Pons (tissue), 1 donor: ENCODE results near the gene NAALADL1.

Experiments
- DNase-seq: peaks from one replicate; pipeline ENCODE4 v3.0.0-alpha.2; 2016; ENCODE audit warnings: low spot score

The NAALADL1 gene

GRCh38 chr11:65083134-65083833 is 24.9 kb upstream of the NAALADL1 start:
- no peak for DNase-seq

- no peak for DNase-seq
These were observed 20.5 kb upstream of the NAALADL1 start for GRCh38 chr11:65078786-65079342.

- no peak for DNase-seq
These were observed 19.8 kb upstream of the NAALADL1 start for GRCh38 chr11:65078151-65078550.

DNA sequence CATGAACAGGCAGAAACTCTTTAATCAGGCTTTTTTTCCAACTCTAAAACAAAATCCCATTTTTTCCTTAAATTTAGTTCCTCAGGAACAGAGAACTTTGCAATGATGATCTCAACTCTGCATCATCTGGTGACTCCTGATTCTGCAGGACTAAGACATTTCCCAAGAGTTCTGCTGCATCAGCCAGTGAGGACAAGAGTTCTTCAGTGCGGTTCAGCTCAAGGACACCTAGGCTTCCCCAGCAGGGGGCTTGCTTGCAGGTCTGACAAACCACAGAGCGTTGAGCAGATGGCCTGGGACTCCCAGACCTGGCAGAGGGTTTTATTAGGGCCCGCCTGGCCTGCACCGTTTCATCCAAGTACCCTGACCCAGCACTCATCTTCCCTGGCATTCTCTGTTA is 19.1 kb upstream of the NAALADL1 start:
- no peak for DNase-seq

DNA sequence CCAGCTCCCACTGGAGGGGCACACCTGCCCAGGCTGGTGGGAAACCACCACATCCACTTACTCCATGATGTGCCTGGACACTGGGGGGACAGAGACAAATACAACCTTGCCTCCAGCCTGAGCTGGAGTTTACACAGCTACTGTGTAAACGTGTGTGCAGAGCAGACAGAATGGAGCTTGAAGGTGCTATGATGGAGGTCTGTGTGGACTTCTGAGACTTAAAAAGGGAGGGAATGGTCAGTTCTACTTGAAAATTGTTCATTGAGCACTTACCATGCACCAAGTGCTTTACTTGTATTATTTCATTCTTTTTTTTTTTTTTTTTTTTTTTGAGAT is 14.2 kb upstream of the NAALADL1 start:
- DNase-seq, result no peak

- no peak for DNase-seq
These were observed 13.7 kb upstream of the NAALADL1 start for GRCh38 chr11:65071907-65072630.

DNA sequence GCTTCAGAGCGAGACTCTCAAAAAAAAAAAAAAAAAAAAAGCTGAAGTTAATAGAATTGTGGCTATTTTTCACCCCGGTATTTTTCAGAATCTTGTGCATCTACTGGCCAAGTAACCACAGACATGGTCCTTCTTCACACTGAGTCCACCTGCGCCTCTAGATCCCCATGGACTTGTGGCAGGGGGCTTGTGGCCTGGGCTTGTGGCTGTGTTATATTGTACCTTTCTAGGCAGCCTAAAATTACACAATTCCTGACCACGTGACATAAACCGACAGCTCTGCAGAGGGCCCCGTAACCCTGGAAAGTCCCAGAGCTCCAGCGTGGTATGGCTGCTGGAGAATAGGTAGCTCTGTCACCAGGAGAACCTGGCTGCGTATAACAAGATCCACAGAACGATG is 10.9 kb upstream of the NAALADL1 start:
- no peak for DNase-seq

- no peak for DNase-seq
These were observed 9.1 kb upstream of the NAALADL1 start for GRCh38 chr11:65067446-65067845.

GRCh38 chr11:65066805-65067291 is 8.5 kb upstream of the NAALADL1 start:
- DNase-seq, result no peak

- DNase-seq, result no peak
These were observed 8.0 kb upstream of the NAALADL1 start for GRCh38 chr11:65066315-65066714.

GRCh38 chr11:65065851-65066250 is 7.5 kb upstream of the NAALADL1 start:
- no peak for DNase-seq

DNA sequence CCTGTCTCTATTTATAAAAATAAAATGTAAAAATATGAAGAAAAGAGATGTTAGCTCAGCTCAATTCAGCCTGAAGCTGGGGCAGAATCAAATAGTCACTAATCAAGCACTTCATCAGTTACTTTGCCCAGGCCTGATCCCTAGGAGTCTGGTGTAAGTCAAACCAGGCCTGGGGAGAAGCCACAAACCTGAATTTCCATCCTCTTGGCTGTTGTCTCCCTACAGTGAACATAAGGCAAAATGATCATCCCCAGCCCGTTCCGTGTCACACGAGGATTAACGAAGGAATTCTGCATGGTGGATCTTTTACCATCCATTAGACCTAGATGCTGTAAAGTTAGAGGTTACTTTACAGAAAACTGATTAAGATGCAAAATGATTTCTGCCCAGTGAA is 6.5 kb upstream of the NAALADL1 start:
- DNase-seq, result no peak

GRCh38 chr11:65063532-65063931 is 5.2 kb upstream of the NAALADL1 start:
- DNase-seq, result no peak

DNA sequence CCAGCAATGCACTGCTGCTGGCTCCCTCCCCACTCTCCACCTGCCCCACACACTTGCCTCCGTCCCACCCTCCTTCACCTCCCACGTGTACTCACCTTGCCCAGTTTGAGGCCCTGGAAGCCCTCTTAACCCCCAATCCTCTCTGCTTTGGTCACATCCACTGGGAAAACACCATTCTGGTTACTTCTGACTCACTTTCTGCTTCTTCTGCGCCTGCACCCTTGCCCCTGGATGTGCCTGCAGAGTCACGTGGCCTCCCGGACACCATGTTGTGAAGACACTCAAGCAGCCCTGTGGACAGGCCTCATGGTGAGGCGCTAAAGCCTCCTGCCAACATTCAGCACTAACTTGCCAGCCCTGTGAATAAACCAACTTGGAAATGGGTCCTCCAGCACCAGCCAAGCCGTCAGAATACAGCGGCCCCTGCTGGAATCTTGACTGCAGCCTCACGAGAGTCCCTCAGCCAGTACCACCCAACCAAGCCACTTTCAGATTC is 2.6 kb upstream of the NAALADL1 start:
- DNase-seq, result no peak

DNA sequence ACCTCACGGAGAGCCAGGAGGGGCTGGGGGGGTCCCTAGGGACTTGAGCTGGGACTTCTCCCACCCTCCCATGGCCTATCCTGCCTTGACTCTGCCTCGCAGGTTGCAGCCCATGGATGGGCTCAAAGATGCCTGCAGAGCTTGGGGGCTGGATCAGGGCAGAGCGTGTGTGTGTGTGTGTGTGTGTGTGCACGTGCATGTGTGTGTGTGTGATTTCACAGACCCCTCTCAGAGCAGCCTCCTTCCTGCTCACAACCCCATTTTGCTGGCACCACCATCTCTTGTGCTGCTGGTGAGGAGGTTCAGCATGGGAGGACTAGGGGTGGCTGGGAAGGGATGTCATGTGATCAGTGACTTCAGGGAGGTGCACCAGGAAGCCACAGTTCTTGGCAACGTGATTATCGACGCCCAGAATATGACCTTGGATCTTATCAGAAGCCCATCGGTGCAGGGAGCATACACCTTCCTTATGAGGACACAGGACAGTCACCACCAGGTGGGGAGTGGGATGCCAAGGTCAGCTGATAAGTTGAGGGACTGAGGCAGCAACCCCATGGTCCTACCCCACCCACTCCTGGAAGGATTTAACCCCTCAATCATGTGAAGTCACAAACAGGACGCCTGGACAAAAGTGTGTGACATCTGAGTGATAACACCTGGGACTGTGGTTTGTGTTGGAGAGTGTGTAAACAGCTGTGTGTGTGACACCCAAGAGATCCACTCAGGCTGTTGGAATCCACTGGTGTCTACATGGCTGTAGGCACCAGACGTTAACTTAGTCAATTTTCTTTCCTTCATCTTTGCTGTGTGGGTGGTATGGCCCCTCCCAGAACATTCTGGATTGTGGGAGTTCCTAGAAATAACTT is 1.8 kb upstream of the NAALADL1 start:
- DNase-seq, result no peak

DNA sequence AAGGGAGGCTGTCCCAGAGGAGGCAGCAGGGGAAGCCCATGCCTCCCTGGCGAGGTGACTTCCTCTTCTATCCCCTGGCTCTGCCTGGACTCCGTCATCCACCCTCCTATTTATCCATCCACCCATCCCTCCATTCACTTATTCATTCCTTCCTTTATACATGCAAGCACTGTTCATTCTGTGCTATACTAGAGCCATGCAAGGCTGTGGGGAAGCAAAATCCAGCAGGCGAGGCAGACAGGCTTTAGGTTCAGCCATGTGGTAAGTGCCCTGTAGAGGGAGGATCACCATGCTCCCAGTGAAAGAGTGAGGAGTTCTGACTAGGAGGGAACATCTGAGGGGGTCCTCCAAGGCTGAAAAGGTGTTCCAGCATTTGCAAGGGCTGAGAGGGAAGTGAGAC is 1.2 kb upstream of the NAALADL1 start:
- DNase-seq, result no peak

DNA sequence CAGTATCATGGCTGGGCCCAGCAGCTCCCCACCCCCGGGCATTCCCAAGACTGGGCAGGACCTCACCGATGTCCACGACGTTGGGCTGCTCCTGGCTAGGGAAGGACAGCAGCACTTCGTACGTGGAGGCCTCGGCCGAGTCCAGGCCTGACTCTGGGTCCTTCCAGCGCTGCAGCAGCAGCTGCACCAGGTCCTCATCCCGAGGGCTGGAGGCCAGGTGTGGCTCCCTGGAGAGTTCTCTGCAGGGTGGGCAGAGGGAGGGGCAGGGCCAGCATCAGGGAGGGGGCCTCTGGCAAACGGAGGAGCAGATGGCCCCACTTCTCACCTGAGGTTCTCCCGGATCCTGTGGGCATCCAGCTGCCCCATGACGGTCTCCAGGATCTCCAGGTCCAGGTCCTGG is 341 bp downstream of the NAALADL1 start:
- DNase-seq, result no peak

- DNase-seq, result no peak
These were observed 827 bp downstream of the NAALADL1 start for GRCh38 chr11:65057526-65057925.

- no peak for DNase-seq
These were observed 1.4 kb downstream of the NAALADL1 start for GRCh38 chr11:65056999-65057398.

DNA sequence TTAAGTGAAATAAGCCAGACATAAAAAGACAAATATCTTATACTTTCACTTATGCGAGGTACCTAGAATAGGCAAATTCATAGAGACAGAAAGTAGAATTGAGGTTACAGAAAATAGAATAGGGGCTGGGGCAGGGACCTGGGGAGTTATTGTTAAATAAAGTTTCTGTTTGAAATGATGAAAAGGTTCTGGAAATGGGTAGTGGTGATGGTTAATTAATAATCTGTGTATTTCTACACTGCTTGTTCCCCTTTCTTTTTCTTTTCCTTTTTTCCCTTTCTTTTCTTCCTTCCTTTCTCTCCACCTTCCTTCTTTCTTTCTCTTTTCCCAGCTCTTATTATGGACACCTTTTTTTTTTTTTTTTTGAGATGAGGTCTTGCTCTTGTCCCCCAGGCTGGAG is 2.8 kb downstream of the NAALADL1 start:
- DNase-seq, result no peak

GRCh38 chr11:65053827-65054508 is 4.4 kb downstream of the NAALADL1 start:
- no peak for DNase-seq

- DNase-seq, result no peak
These were observed 6.9 kb downstream of the NAALADL1 start for GRCh38 chr11:65051398-65051858.
